Activated T-helper 1 cell treated with anti-CD3 and anti-CD28 coated beads, Interleukin-12 subunit alpha, Interleukin-12 subunit beta, Interleukin-2, Interleukin-4 antibody, amounts not matched to agents 30 ng/mL and 10 ng/mL and 1 ng/mL, durations not matched to agents 14 hours and 24 hours and 36 hours (primary cell): ENCODE results near the gene APOC3. TPM values are rescaled to one million over a fixed set of nuclear protein-coding genes. Genes with fewer than 3 reads are reported as not detected.
A peak's percentile ranks its signal among the peaks of the same experiment; 100 is the strongest.

Source experiments
- DNase-seq: peaks from one replicate; pipeline ENCODE4 v3.0.0; 2021; ENCODE audit warnings: low spot score
- H3K27ac Mint-ChIP-seq: one replicate; pipeline ENCODE4 v1.8.0; 2021; ENCODE audit warnings: mild to moderate bottlenecking, mixed read lengths
- H3K27me3 Mint-ChIP-seq: one replicate; pipeline ENCODE4 v1.8.0; 2022; ENCODE audit warnings: mild to moderate bottlenecking, moderate library complexity, mixed read lengths; ENCODE audit not compliant: insufficient read depth
- H3K36me3 Mint-ChIP-seq: one replicate; pipeline ENCODE4 v1.8.0; 2021; ENCODE audit warnings: low read depth, mixed read lengths
- H3K4me1 Mint-ChIP-seq: one replicate; pipeline ENCODE4 v1.8.0; 2021; ENCODE audit warnings: low read depth, mixed read lengths
- H3K4me3 Mint-ChIP-seq: one replicate; pipeline ENCODE4 v1.8.0; 2021; ENCODE audit warnings: mild to moderate bottlenecking, moderate library complexity, mixed read lengths
- H3K9me3 Mint-ChIP-seq: one replicate; pipeline ENCODE4 v1.8.0; 2021; ENCODE audit warnings: mixed read lengths
- intact Hi-C: fragments of 100-400 bp; cut with micrococcal nuclease; formaldehyde crosslinking; loops from one replicate; pipeline ENCODE4 v1.15.1; 2024
- total RNA-seq: library from RNA; stranded (reverse); gene quantifications from 2 replicates; pipeline ENCODE4 v1.2.3, GENCODE V29; 2022

The APOC3 gene
- total RNA-seq, result not detected in 2 replicates

- Mint-ChIP-seq H3K9me3 (no peaks in the 10 kb centered on the region), H3K4me3 (no peak within 1 kb of the TSS), H3K27ac (no peak within 1 kb of the TSS), H3K27me3 (peaks cover 7% of the 10 kb centered on the region), H3K36me3 (no peaks in the 10 kb centered on the region), H3K4me1 (peaks cover under 1% of the 10 kb centered on the region)
- no peak for DNase-seq
- intact Hi-C loops, result no loop called here
Observed at GRCh38 chr11:116829525-116830183, at the start of gene APOC3. Gene APOC3, plus strand, starts transcription at chr11:116829907. Its CDS starts 676 bp downstream, at chr11:116830583.

GRCh38 chr11:116782728-116783127 is 47.0 kb upstream of the APOC3 start:
- Mint-ChIP-seq H3K4me3 (no peak overlapping the region), H3K9me3 (no peaks in the 10 kb centered on the region), H3K36me3 (peaks cover 85% of the 10 kb centered on the region), H3K27ac (no peak overlapping the region), H3K27me3 (no peaks in the 10 kb centered on the region), H3K4me1 (peaks cover 74% of the 10 kb centered on the region)
- intact Hi-C loops, result no loop called here
- no peak for DNase-seq

GRCh38 chr11:116786326-116786725 is 43.4 kb upstream of the APOC3 start:
- Mint-ChIP-seq H3K27ac (no peak overlapping the region), H3K9me3 (no peaks in the 10 kb centered on the region), H3K4me1 (peaks cover 63% of the 10 kb centered on the region), H3K36me3 (peaks cover 53% of the 10 kb centered on the region), H3K27me3 (no peaks in the 10 kb centered on the region), H3K4me3 (peak overlapping the region; percentile 90)
- intact Hi-C loops, result loop anchor here (5.0 kb wide), 2 partner anchors 241 to 541 kb away; partner anchors contain the start of gene CEP164
- DNase-seq, result no peak

- intact Hi-C loops, result loop anchor here (5.0 kb wide), 2 partner anchors 240 to 540 kb away; partner anchors contain the start of gene CEP164
- peaks cover 47% of the 10 kb centered on the region for H3K36me3 Mint-ChIP-seq
- peaks cover 60% of the 10 kb centered on the region for H3K4me1 Mint-ChIP-seq
- peak overlapping the region; percentile 90 for H3K4me3 Mint-ChIP-seq
- no peak for DNase-seq
- H3K27ac Mint-ChIP-seq, result peak overlapping the region; percentile 70
- no peaks in the 10 kb centered on the region for H3K27me3 Mint-ChIP-seq
- no peaks in the 10 kb centered on the region for H3K9me3 Mint-ChIP-seq
Observed at GRCh38 chr11:116786966-116787365, 42.7 kb upstream of the APOC3 start.

- Mint-ChIP-seq H3K4me3 (peak overlapping the region; percentile 90), H3K9me3 (no peaks in the 10 kb centered on the region), H3K4me1 (peaks cover 56% of the 10 kb centered on the region), H3K27ac (peak overlapping the region; percentile 70), H3K36me3 (peaks cover 43% of the 10 kb centered on the region), H3K27me3 (no peaks in the 10 kb centered on the region)
- intact Hi-C loops, result loop anchor here (5.0 kb wide), 2 partner anchors 240 to 540 kb away; partner anchors contain the start of gene CEP164
- DNase-seq, result no peak
Observed at GRCh38 chr11:116787436-116787785, 42.3 kb upstream of the APOC3 start.

- no peaks in the 10 kb centered on the region for H3K27me3 Mint-ChIP-seq
- H3K9me3 Mint-ChIP-seq, result no peaks in the 10 kb centered on the region
- H3K4me1 Mint-ChIP-seq, result peaks cover 50% of the 10 kb centered on the region
- H3K27ac Mint-ChIP-seq, result peak within 1 kb of the TSS; percentile 88
- peak; percentile 84 for DNase-seq
- peak within 1 kb of the TSS; percentile 90 for H3K4me3 Mint-ChIP-seq
- peaks cover 38% of the 10 kb centered on the region for H3K36me3 Mint-ChIP-seq
- intact Hi-C loops, result loop anchor here (1.0 to 5.0 kb wide), 6 partner anchors 15 to 539 kb away; partner anchors contain the start of genes CEP164 and PAFAH1B2
Observed at GRCh38 chr11:116787786-116788486, 41.8 kb upstream of the APOC3 start, which contains the start of gene ZPR1. Gene ZPR1, minus strand, starts transcription at chr11:116788023. Its CDS starts 33 bp downstream, at chr11:116787990.

GRCh38 chr11:116788534-116788933 is 41.2 kb upstream of the APOC3 start:
- Mint-ChIP-seq H3K4me1 (peaks cover 44% of the 10 kb centered on the region), H3K27me3 (no peaks in the 10 kb centered on the region)
- intact Hi-C loops, result loop anchor here (1.0 to 5.0 kb wide), 6 partner anchors 15 to 539 kb away; partner anchors contain the start of genes CEP164 and PAFAH1B2

GRCh38 chr11:116788975-116789374 is 40.7 kb upstream of the APOC3 start:
- no peak for DNase-seq
- Mint-ChIP-seq H3K9me3 (no peaks in the 10 kb centered on the region), H3K27ac (no peak overlapping the region), H3K27me3 (no peaks in the 10 kb centered on the region), H3K4me3 (peak overlapping the region; percentile 90), H3K36me3 (peaks cover 32% of the 10 kb centered on the region), H3K4me1 (peaks cover 44% of the 10 kb centered on the region)
- intact Hi-C loops, result loop anchor here (1.0 to 5.0 kb wide), 6 partner anchors 16 to 538 kb away; partner anchors contain the start of genes CEP164 and PAFAH1B2

More at GRCh38 chr11:116788534-116788933, 41.2 kb upstream of the APOC3 start:
- Mint-ChIP-seq H3K27ac (peak overlapping the region; percentile 88), H3K9me3 (no peaks in the 10 kb centered on the region), H3K4me3 (peak overlapping the region; percentile 90), H3K36me3 (peaks cover 33% of the 10 kb centered on the region)
- DNase-seq, result no peak

- peaks cover 38% of the 10 kb centered on the region for H3K4me1 Mint-ChIP-seq
- DNase-seq, result no peak
- no peak overlapping the region for H3K27ac Mint-ChIP-seq
- no peaks in the 10 kb centered on the region for H3K27me3 Mint-ChIP-seq
- H3K4me3 Mint-ChIP-seq, result peak overlapping the region; percentile 46
- H3K9me3 Mint-ChIP-seq, result no peaks in the 10 kb centered on the region
- peaks cover 18% of the 10 kb centered on the region for H3K36me3 Mint-ChIP-seq
- intact Hi-C loops, result loop anchor here (1.0 kb wide), 4 partner anchors 46 to 436 kb away; no protein-coding TSS in a partner anchor
Observed at GRCh38 chr11:116790167-116791001, 39.3 kb upstream of the APOC3 start.

- H3K4me3 Mint-ChIP-seq, result peak overlapping the region; percentile 46
- DNase-seq, result peak; percentile 62
- H3K36me3 Mint-ChIP-seq, result peaks cover 10% of the 10 kb centered on the region
- H3K27ac Mint-ChIP-seq, result no peak overlapping the region
- peaks cover 29% of the 10 kb centered on the region for H3K4me1 Mint-ChIP-seq
- H3K27me3 Mint-ChIP-seq, result no peaks in the 10 kb centered on the region
- intact Hi-C loops, result loop anchor here (1.0 kb wide), 4 partner anchors 45 to 435 kb away; no protein-coding TSS in a partner anchor
- H3K9me3 Mint-ChIP-seq, result no peaks in the 10 kb centered on the region
Observed at GRCh38 chr11:116791002-116791812, 38.5 kb upstream of the APOC3 start.

GRCh38 chr11:116791813-116792143 is 37.9 kb upstream of the APOC3 start, which contains the start of gene APOA5:
Gene APOA5, minus strand, starts transcription at chr11:116791879. Its CDS starts 19 bp downstream, at chr11:116791860.
- H3K4me3 Mint-ChIP-seq, result peak within 1 kb of the TSS; percentile 46
- H3K27me3 Mint-ChIP-seq, result no peaks in the 10 kb centered on the region
- H3K9me3 Mint-ChIP-seq, result no peaks in the 10 kb centered on the region
- intact Hi-C loops, result loop anchor here (1.0 kb wide), 4 partner anchors 45 to 435 kb away; no protein-coding TSS in a partner anchor
- peaks cover 24% of the 10 kb centered on the region for H3K4me1 Mint-ChIP-seq
- no peak within 1 kb of the TSS for H3K27ac Mint-ChIP-seq
- peaks cover 4% of the 10 kb centered on the region for H3K36me3 Mint-ChIP-seq
- no peak for DNase-seq
